ENCODE data around the gene DDX19B. TPM values are rescaled to one million over a fixed set of nuclear protein-coding genes. Genes with fewer than 3 reads are reported as not detected.
"Not testable (repeated sequence)": the region's sequence is repeated elsewhere in the genome, so short reads cannot be mapped to it uniquely, and the experiment has no call there.

The DDX19B gene
- total RNA-seq, 1 donor from 2014 or later: 25.7 TPM

DNA sequence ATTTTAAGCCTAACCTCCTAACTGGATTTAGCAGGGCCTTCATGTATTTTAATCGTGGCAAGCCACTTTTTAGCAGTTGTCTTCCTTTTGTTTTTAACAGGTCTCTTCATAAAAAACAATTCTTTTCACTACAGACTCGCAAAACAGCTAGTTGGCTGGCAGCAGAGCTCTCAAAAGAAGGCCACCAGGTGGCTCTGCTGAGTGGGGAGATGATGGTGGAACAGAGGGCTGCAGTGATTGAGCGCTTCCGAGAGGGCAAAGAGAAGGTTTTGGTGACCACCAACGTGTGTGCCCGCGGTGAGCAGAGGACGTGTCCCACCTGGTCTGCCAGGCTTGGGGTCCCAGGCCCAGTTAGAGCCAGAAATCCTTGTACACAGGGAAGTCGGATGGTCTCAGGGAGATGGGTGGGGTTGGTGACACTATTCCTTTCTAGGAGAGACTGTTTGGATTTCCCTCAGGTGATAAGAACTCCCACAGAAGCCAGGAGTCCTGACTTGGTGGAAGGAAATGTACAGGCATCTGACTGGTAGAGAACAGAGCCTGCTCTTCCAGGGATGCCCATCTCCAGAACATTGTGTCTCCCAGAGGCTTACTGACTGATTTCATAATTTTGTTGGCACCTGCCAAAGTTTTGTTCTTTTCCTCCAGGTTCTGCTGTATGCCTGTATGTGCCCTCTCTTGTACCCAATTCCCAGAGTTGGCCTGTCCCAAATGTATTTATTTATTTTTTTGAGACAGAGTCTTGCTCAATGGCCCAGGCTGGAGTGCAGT, 32.8 kb downstream of the DDX19B start:
- no peaks in the 10 kb centered on the region for H3K9me3 ChIP-seq (ENCODE audit: insufficient read depth, low read depth, low read length)
- TF ChIP-seq EZH2 (IDR thresholded peaks at IDR 0.05; ENCODE audit: insufficient read depth, low read length): no peak
- TF ChIP-seq, protein P1, sequence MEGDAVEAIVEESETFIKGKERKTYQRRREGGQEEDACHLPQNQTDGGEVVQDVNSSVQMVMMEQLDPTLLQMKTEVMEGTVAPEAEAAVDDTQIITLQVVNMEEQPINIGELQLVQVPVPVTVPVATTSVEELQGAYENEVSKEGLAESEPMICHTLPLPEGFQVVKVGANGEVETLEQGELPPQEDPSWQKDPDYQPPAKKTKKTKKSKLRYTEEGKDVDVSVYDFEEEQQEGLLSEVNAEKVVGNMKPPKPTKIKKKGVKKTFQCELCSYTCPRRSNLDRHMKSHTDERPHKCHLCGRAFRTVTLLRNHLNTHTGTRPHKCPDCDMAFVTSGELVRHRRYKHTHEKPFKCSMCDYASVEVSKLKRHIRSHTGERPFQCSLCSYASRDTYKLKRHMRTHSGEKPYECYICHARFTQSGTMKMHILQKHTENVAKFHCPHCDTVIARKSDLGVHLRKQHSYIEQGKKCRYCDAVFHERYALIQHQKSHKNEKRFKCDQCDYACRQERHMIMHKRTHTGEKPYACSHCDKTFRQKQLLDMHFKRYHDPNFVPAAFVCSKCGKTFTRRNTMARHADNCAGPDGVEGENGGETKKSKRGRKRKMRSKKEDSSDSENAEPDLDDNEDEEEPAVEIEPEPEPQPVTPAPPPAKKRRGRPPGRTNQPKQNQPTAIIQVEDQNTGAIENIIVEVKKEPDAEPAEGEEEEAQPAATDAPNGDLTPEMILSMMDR (IDR thresholded peaks at IDR 0.05; ENCODE audit: insufficient read depth, low read depth, low read length): peak; percentile 47
- no peak overlapping the region for H3K9ac ChIP-seq (ENCODE audit: low read length)
- H2AFZ ChIP-seq (ENCODE audit: low read depth, low read length): no peak overlapping the region
- Mint-ChIP-seq H3K36me3 (ENCODE audit: low read depth, unreplicated experiment) (peaks cover 27% of the 10 kb centered on the region), H3K27ac (ENCODE audit: unreplicated experiment) (no peak overlapping the region), H3K9me3 (ENCODE audit: unreplicated experiment) (no peaks in the 10 kb centered on the region), H3K27me3 (ENCODE audit: low read depth, unreplicated experiment) (no peaks in the 10 kb centered on the region), H3K4me1 (ENCODE audit: low read depth, unreplicated experiment) (no peaks in the 10 kb centered on the region), H3K4me3 (ENCODE audit: unreplicated experiment) (no peak overlapping the region)
- H3K27me3 ChIP-seq (ENCODE audit: insufficient read depth, low read length): no peaks in the 10 kb centered on the region
- no peak overlapping the region for H3K4me2 ChIP-seq (ENCODE audit: low read length)
- no peak overlapping the region for H3K27ac ChIP-seq (ENCODE audit: low read depth, low read length)
- H3K36me3 ChIP-seq (ENCODE audit: insufficient read depth, low read length): peaks cover 10% of the 10 kb centered on the region
- no peak for DNase-seq (ENCODE audit: low read depth)
- no peak overlapping the region for H3K4me3 ChIP-seq (ENCODE audit: insufficient read depth, low read depth, low read length)
- H4K20me1 ChIP-seq (ENCODE audit: insufficient read depth, low read length): no peaks in the 10 kb centered on the region
- no peak for FAIRE-seq
- H3K79me2 ChIP-seq (ENCODE audit: insufficient read depth, low read length): no peaks in the 10 kb centered on the region
- no peaks in the 10 kb centered on the region for H3K4me1 ChIP-seq (ENCODE audit: insufficient read depth, low read length)

DNA sequence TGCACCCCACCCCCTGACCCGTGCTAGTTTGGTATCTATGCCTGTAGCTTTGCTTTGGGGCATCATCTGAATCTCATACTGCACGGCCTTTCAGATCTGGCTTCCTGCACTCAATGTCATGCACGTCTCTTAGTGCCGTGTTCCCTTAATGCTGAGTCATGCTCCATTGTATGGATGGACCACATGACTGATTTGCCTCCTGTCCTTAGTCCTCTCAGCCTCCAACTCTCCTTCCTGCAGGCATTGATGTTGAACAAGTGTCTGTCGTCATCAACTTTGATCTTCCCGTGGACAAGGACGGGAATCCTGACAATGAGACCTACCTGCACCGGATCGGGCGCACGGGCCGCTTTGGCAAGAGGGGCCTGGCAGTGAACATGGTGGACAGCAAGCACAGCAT, 33.7 kb downstream of the DDX19B start:
- H3K9ac ChIP-seq (ENCODE audit: low read length); H3K36me3 ChIP-seq (ENCODE audit: insufficient read depth, low read length); H3K27me3 ChIP-seq (ENCODE audit: insufficient read depth, low read length); H3K4me2 ChIP-seq (ENCODE audit: low read length); H3K27ac ChIP-seq (ENCODE audit: low read depth, low read length); H3K79me2 ChIP-seq (ENCODE audit: insufficient read depth, low read length); H3K27ac Mint-ChIP-seq (ENCODE audit: unreplicated experiment); H2AFZ ChIP-seq (ENCODE audit: low read depth, low read length); H3K9me3 ChIP-seq (ENCODE audit: insufficient read depth, low read depth, low read length); H4K20me1 ChIP-seq (ENCODE audit: insufficient read depth, low read length); H3K4me1 Mint-ChIP-seq (ENCODE audit: low read depth, unreplicated experiment); H3K9me3 Mint-ChIP-seq (ENCODE audit: unreplicated experiment); H3K4me3 Mint-ChIP-seq (ENCODE audit: unreplicated experiment); H3K27me3 Mint-ChIP-seq (ENCODE audit: low read depth, unreplicated experiment); H3K4me1 ChIP-seq (ENCODE audit: insufficient read depth, low read length); H3K4me3 ChIP-seq (ENCODE audit: insufficient read depth, low read depth, low read length); DNase-seq (ENCODE audit: low read depth); FAIRE-seq: not testable (repeated sequence)
- peaks cover 27% of the 10 kb centered on the region for H3K36me3 Mint-ChIP-seq (ENCODE audit: low read depth, unreplicated experiment)

DNA sequence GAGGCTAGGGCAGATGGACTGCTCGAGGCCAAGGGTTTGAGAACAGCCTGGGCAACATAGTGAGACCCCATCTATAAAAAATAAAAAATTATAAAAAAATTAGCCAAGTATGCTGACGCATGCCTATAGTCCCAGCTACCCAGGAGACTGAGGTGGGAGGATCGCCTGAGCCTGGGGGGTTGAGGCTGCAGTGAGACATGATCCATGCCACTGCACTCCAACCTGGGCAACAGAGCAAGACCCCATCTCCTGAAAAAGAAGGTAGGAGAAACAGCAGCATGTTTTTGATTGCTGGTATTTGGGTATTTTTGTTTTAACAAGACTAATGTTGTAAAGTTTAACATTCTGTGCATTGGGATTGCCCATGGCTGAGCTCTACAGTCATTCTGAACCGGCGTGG, 38.8 kb downstream of the DDX19B start:
- TF ChIP-seq EZH2 (IDR thresholded peaks at IDR 0.05; ENCODE audit: insufficient read depth, low read length): no peak
- TF ChIP-seq, protein P1 (IDR thresholded peaks at IDR 0.05; ENCODE audit: insufficient read depth, low read depth, low read length): no peak
- no peak for DNase-seq (ENCODE audit: low read depth)
- Histone ChIP-seq H3K4me3 (ENCODE audit: insufficient read depth, low read depth, low read length) (no peak overlapping the region), H2AFZ (ENCODE audit: low read depth, low read length) (no peak overlapping the region), H3K4me2 (ENCODE audit: low read length) (no peak overlapping the region), H3K27me3 (ENCODE audit: insufficient read depth, low read length) (no peaks in the 10 kb centered on the region), H4K20me1 (ENCODE audit: insufficient read depth, low read length) (no peaks in the 10 kb centered on the region), H3K79me2 (ENCODE audit: insufficient read depth, low read length) (no peaks in the 10 kb centered on the region), H3K9me3 (ENCODE audit: insufficient read depth, low read depth, low read length) (no peaks in the 10 kb centered on the region), H3K4me1 (ENCODE audit: insufficient read depth, low read length) (no peaks in the 10 kb centered on the region), H3K27ac (ENCODE audit: low read depth, low read length) (no peak overlapping the region), H3K9ac (ENCODE audit: low read length) (no peak overlapping the region), H3K36me3 (ENCODE audit: insufficient read depth, low read length) (peaks cover 7% of the 10 kb centered on the region)
- Mint-ChIP-seq H3K27ac (ENCODE audit: unreplicated experiment) (no peak overlapping the region), H3K4me3 (ENCODE audit: unreplicated experiment) (no peak overlapping the region), H3K9me3 (ENCODE audit: unreplicated experiment) (no peaks in the 10 kb centered on the region), H3K36me3 (ENCODE audit: low read depth, unreplicated experiment) (peaks cover 16% of the 10 kb centered on the region), H3K27me3 (ENCODE audit: low read depth, unreplicated experiment) (no peaks in the 10 kb centered on the region), H3K4me1 (ENCODE audit: low read depth, unreplicated experiment) (no peaks in the 10 kb centered on the region)
- FAIRE-seq: no peak

Measured in astrocyte (in vitro differentiated cells and primary cell).